ENCODE measurements around the gene SCRN2. TPM values are rescaled to one million over a fixed set of nuclear protein-coding genes. Genes with fewer than 3 reads are reported as not detected.

The SCRN2 gene
- total RNA-seq, 1 donor from 2014 or later, result 29.8 TPM

GRCh38 chr17:47869114-47869513 is 28.0 kb upstream of the SCRN2 start:
- Mint-ChIP-seq H3K36me3 (no peaks in the 10 kb centered on the region), H3K27ac (no peak overlapping the region), H3K27me3 (ENCODE audit: insufficient read depth, low read depth) (peaks cover 42% of the 10 kb centered on the region), H3K4me1 (peaks cover 19% of the 10 kb centered on the region), H3K9me3 (no peaks in the 10 kb centered on the region), H3K4me3 (no peak overlapping the region)
- H3K9ac ChIP-seq, result no peak overlapping the region
- TF ChIP-seq EZH2 (IDR thresholded peaks at IDR 0.05), result no peak
- TF ChIP-seq EZH2phosphoT487 (IDR thresholded peaks at IDR 0.05), result no peak
- TF ChIP-seq CTCF (IDR thresholded peaks at IDR 0.05), result no peak
- no peak overlapping the region for H3K4me3 ChIP-seq
- peaks cover 19% of the 10 kb centered on the region for H3F3A ChIP-seq (ENCODE audit: low read depth)
- peaks cover 55% of the 10 kb centered on the region for H3K27me3 ChIP-seq
- no peak overlapping the region for H2AFZ ChIP-seq (replicated peaks)
- DNase-seq (ENCODE audit: low spot score), result no peak
- H4K20me1 ChIP-seq (ENCODE audit: low read depth), result no peaks in the 10 kb centered on the region
- no peaks in the 10 kb centered on the region for H3K79me2 ChIP-seq (ENCODE audit: low read depth)
- peaks cover 32% of the 10 kb centered on the region for H3K4me1 ChIP-seq
- H3K9me3 ChIP-seq (ENCODE audit: low read depth), result no peaks in the 10 kb centered on the region
- H3K4me2 ChIP-seq, result no peak overlapping the region
- no peaks in the 10 kb centered on the region for H3K36me3 ChIP-seq
- H3K27ac ChIP-seq, result no peak overlapping the region

- no peak for TF ChIP-seq EZH2phosphoT487 (IDR thresholded peaks at IDR 0.05)
- TF ChIP-seq EZH2 (IDR thresholded peaks at IDR 0.05), result no peak
- no peak for TF ChIP-seq CTCF (IDR thresholded peaks at IDR 0.05)
- Histone ChIP-seq H3K9me3 (ENCODE audit: low read depth) (no peaks in the 10 kb centered on the region), H4K20me1 (ENCODE audit: low read depth) (no peaks in the 10 kb centered on the region), H3F3A (ENCODE audit: low read depth) (peaks cover 13% of the 10 kb centered on the region), H3K27me3 (peaks cover 44% of the 10 kb centered on the region), H3K27ac (no peak overlapping the region), H2AFZ (replicated peaks) (no peak overlapping the region), H3K4me3 (no peak overlapping the region), H3K79me2 (ENCODE audit: low read depth) (no peaks in the 10 kb centered on the region), H3K4me2 (no peak overlapping the region), H3K36me3 (no peaks in the 10 kb centered on the region), H3K4me1 (peaks cover 28% of the 10 kb centered on the region), H3K9ac (no peak overlapping the region)
- Mint-ChIP-seq H3K27me3 (ENCODE audit: insufficient read depth, low read depth) (peaks cover 33% of the 10 kb centered on the region), H3K4me1 (peaks cover 19% of the 10 kb centered on the region), H3K36me3 (no peaks in the 10 kb centered on the region), H3K27ac (no peak overlapping the region), H3K4me3 (peak overlapping the region; percentile 19), H3K9me3 (no peaks in the 10 kb centered on the region)
- DNase-seq (ENCODE audit: low spot score), result no peak
Measured at GRCh38 chr17:47867813-47868533, 26.9 kb upstream of the SCRN2 start.

DNA sequence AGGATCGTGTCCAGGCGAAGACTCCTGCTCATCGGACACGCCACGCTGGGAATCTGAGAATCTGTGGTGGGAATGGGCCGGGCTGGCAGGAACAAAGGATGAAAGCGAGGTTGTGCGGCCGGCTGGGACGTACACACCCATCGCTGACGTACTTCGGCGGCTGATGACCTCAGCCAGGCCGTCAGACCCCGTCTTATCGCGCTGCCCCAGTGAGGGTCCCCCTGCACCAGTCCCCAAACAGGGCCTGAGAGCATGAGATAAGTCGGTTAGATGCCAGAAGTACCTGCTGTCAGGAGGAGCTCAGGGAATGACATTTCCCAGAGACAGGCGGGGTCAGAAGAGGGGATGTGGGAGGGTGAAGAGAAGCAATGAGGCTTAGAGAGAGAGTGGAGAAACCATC is 25.9 kb upstream of the SCRN2 start:
- H3F3A ChIP-seq (ENCODE audit: low read depth), result peaks cover 10% of the 10 kb centered on the region
- H3K27ac Mint-ChIP-seq, result no peak overlapping the region
- H3K79me2 ChIP-seq (ENCODE audit: low read depth), result no peaks in the 10 kb centered on the region
- no peak overlapping the region for H3K4me2 ChIP-seq
- no peak overlapping the region for H3K27ac ChIP-seq
- H3K4me3 Mint-ChIP-seq, result no peak overlapping the region
- H3K36me3 Mint-ChIP-seq, result no peaks in the 10 kb centered on the region
- no peak for DNase-seq (ENCODE audit: low spot score)
- TF ChIP-seq CTCF (IDR thresholded peaks at IDR 0.05) (no peak), EZH2phosphoT487 (IDR thresholded peaks at IDR 0.05) (no peak)
- H3K4me1 Mint-ChIP-seq, result peaks cover 17% of the 10 kb centered on the region
- H3K4me3 ChIP-seq, result no peak overlapping the region
- peaks cover 34% of the 10 kb centered on the region for H3K27me3 ChIP-seq
- H3K9me3 ChIP-seq (ENCODE audit: low read depth), result no peaks in the 10 kb centered on the region
- peaks cover 19% of the 10 kb centered on the region for H3K4me1 ChIP-seq
- H3K27me3 Mint-ChIP-seq (ENCODE audit: insufficient read depth, low read depth), result peaks cover 30% of the 10 kb centered on the region
- no peaks in the 10 kb centered on the region for H3K36me3 ChIP-seq
- H4K20me1 ChIP-seq (ENCODE audit: low read depth), result no peaks in the 10 kb centered on the region
- no peaks in the 10 kb centered on the region for H3K9me3 Mint-ChIP-seq
- no peak overlapping the region for H2AFZ ChIP-seq (replicated peaks)
- H3K9ac ChIP-seq, result no peak overlapping the region
